NCI-H82 treated with DMSO at 0.1 percent for 48 hours (cell line): ENCODE results near the gene TULP4.

Experiments
- DNase-seq: peaks from one replicate; lab custom pipeline; 2025; ENCODE audit not compliant: unreplicated experiment; lab: John Stamatoyannopoulos, UW

Gene TULP4

DNA sequence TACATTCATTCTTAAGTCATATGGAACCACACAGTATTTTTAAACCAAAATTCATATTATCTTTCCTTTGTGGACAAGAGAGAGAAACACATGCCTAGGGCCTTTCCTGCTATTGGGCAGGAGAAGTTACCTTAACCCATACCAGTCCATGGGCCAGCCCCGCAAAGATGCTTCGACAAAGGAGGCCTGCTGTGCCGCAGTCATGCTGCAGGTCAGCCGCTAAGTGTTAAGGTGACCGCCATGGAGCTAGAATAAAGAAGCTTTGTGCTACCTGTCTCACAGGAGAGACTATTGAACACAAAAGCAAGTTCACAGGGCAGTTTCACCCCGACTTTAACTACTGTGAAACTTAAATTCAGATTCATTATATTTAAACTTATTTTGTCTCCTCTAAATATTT is 185.4 kb downstream of the TULP4 start:
- DNase-seq, result no peak

DNA sequence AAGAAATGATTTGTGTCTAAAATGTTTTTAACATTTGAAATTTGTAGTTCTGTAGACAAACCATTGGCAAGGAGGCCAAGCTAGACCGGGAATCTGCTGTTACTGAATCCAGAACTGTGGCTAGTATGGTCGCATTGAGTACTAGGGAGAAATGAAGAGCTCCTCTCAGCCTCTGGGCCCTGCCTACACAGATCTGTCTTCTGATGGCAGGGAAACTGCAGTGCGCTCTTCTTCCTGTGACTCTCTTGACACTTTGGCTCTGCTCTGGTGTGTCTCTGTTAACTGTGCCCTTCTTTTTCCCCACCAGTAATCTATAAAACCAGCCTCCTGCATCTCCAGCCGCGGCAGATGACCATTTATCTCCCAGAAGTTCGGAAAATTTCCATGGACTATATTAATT is 186.1 kb downstream of the TULP4 start:
- no peak for DNase-seq

DNA sequence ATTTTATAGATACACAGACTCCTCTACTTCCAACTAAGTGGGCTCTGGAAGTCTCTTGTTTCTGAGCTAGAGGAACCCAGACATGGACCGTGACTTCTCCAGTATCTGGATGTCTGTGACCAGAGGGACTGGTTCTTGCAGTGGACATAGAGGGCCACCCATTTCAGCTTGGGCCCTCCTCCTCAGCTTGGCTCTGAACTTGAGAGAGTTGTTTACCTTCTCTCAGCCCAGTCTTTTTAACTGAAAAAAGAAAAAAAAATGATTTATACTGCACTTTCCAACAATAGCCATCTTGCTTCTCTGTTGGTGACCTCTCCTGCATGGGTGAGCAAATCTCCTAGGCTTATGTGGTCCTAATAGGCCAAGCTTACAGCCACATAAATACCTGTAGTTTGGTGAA is 187.3 kb downstream of the TULP4 start:
- no peak for DNase-seq

DNA sequence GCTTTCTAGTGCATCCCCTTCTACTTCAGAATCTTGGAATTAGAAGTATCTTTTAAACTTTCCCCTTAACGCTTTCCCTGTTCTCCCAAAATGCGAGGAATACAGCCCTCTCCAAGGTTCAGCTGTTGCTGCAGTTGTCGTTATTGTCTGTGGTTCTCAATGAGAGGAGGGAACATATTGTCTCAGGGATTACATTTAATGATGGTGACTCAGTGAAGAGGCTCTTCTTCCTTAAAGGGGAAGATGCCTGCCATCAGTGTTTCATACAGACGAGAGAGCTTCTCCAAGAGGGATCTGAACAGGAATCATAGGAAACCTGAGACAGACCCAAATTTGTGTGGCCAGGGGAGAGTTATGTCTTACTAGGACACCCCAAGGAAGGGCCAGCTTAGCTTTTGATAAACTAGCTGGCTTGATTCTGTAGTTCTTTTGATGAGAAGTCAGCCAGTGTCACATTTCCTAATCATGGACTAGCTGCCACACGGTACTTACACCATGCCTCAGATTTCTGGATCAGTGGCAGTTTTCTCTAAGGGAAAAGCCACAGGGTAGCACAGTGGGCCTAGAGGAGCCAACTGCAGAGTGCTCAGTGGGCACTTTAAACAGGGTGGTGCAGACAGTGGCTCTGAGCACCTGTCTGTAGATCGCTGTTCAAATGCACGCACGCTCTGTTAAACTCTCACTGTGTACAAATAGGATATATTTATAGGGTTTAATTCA is 187.9 kb downstream of the TULP4 start:
- no peak for DNase-seq

DNA sequence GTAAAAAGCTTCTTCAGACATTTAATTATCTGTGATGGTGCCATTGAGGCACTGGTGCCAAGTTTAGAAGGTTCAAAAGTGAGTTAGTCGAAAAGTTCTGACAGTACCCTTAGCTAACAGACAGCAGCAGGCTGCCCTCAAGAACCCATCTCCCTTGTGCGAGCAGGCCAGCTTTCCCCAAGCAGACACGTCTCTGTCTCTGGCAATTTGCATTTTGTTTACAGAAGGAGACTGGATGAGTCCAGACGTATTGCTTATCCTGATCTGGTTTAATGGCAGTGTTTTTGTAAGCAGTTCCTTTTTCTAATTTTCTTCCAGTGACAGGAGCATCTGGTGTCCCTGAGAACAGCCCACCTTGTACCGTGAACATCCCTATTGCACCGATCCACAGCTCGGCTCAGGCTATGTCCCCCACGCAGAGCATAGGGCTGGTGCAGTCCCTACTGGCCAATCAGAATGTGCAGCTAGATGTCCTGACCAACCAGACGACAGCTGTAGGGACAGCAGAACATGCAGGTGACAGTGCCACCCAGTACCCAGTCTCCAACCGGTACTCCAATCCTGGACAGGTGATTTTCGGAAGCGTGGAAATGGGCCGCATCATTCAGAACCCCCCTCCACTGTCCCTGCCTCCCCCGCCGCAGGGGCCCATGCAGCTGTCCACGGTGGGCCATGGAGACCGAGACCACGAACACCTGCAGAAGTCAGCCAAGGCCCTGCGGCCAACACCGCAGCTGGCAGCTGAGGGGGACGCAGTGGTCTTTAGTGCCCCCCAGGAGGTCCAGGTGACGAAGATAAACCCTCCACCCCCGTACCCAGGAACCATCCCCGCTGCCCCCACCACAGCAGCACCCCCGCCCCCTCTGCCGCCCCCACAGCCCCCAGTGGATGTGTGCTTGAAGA is 189.3 kb downstream of the TULP4 start:
- DNase-seq, result no peak

DNA sequence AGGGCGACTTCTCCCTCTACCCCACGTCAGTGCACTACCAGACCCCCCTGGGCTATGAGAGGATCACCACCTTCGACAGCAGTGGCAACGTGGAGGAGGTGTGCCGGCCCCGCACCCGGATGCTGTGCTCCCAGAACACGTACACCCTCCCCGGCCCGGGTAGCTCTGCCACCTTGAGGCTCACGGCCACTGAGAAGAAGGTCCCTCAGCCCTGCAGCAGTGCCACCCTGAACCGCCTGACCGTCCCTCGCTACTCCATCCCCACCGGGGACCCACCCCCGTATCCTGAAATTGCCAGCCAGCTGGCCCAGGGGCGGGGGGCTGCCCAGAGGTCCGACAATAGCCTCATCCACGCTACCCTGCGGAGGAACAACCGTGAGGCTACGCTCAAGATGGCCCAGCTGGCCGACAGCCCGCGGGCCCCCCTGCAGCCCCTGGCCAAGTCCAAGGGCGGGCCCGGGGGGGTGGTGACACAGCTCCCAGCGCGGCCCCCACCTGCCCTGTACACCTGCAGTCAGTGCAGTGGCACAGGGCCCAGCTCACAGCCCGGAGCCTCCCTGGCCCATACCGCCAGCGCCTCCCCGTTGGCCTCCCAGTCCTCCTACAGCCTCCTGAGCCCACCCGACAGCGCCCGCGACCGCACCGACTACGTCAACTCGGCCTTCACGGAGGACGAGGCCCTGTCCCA is 190.1 kb downstream of the TULP4 start:
- no peak for DNase-seq

DNA sequence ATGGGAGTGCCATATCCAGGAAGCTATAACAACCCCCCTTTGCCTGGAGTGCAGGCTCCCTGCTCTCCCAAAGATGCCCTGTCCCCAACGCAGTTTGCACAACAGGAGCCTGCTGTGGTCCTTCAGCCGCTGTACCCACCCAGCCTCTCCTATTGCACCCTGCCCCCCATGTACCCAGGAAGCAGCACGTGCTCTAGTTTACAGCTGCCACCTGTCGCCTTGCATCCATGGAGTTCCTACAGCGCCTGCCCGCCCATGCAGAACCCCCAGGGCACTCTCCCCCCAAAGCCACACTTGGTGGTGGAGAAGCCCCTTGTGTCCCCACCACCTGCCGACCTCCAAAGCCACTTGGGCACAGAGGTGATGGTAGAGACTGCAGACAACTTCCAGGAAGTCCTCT is 191.0 kb downstream of the TULP4 start:
- DNase-seq, result no peak

DNA sequence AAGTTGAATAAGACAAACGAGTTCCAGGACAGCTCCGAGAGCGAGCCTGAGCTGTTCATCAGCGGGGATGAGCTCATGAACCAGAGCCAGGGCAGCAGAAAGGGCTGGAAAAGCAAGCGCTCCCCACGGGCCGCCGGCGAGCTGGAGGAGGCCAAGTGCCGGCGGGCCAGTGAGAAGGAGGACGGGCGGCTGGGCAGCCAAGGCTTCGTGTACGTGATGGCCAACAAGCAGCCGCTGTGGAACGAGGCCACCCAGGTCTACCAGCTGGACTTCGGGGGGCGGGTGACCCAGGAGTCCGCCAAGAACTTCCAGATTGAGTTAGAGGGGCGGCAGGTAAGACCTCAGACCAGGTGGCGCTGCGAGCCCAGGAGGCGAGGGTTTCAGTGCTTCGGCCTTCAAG is 191.6 kb downstream of the TULP4 start:
- DNase-seq, result no peak

DNA sequence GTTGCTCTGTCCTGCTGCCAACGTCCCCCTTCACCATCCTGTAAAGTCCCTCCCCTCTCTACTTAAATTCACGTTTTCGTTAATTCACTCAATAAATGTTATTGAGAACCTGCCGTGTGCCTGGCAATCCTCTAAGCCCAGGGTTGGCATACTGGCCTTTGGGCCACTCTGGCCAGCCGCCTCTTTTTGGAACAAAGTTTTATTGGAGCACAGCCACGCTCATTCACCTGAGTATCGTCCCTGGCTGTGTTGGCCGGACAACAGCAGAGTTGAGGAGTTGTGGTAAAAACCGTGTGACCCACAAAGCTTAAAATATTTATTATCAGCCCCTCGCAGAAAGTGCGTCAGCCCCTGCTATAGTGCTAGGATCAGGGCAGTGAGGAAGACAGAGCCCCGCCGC is 192.9 kb downstream of the TULP4 start:
- DNase-seq, result no peak

DNA sequence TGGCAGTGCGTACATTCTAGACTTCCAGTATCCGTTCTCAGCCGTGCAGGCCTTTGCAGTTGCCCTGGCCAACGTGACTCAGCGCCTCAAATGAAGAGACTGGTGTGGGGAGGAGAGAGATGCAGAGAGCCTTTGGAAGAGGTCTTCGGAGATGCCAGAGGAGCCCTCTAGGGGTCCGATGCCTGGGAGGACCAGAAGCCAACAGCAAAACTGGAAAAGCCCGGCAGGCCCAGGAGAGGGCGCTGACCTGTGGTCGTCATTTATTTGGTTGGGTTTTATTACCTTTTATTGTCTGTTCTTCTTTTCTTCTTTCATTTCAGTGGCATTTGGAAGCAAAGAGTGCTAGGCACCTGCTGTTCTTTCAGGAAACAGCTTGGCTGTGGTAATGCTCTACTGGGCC is 194.3 kb downstream of the TULP4 start:
- DNase-seq, result peak; percentile 11

DNA sequence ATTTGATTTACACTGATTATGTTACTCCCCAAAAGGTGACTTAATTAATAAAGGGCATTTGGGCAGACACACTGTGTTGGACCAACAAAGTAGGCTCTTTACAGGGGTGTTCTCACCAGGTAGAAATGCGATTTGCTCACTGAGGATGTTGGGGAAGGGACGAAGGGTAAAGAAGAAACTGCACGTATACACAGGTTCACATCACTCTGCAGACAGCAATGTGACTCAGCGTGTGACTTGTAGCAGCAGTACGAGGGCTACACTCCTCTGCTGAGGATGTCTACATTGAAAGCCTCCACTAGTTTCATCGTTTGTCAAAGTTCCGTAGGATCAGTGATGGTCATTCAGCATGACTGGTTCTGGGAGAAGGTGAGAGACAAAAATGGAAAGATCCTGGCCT is 194.9 kb downstream of the TULP4 start:
- DNase-seq, result no peak

DNA sequence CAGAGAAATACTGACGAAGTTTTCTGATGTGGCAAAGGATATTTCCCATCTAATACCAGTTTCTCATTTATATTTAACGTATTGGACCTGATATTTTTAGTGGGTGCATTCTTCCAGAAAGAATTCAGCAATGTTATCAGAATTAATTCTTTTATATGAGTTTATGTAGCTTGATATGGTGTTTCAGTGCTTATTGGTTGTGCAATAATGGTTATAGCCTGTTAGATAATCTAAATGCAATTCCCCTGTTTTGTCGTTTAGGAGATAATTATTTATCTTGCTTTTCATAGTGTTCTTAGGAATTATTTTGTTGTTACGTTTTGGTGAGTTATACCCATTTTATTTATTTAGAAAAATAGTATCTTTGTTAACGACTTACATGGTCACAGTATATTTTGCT is 196.2 kb downstream of the TULP4 start:
- DNase-seq, result no peak

DNA sequence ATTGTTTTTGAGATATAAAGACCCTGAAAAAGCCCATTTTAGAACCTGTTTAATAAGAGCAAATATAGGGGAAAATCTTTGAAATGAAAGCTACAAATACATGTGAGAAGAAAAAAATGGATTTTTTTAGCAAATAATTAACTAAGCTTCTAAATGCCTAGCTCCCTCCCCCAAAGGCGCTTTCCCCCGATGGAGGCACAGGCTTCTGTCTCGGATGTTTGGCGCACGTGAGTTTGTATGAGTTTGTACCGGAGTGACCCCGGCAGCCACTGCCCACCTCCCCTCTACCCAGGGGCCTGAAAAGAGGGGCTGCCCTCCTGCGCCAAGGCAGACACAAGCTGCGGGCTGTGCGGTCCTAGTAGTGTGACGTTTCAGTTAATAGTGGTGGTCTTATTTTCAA is 197.2 kb downstream of the TULP4 start:
- DNase-seq, result no peak

DNA sequence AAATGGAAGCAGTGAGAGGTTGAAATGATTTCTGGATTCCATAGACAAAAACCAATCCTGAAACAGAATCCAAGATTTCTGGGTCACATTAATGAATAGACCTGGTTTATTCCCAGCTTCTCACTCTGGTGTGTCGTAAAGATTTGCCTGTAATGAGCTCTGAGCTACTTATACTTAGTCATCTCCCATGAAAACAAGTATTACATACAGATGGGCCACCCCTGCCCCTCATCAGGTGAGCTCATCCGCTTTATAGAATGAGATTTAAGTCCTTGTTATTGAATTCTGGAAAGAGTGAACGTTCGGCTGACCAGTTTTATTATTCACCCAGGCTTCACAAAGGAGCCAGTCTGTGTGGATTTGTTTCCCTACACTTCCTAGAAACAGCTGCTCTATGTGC is 200.5 kb downstream of the TULP4 start:
- DNase-seq, result peak; percentile 51

DNA sequence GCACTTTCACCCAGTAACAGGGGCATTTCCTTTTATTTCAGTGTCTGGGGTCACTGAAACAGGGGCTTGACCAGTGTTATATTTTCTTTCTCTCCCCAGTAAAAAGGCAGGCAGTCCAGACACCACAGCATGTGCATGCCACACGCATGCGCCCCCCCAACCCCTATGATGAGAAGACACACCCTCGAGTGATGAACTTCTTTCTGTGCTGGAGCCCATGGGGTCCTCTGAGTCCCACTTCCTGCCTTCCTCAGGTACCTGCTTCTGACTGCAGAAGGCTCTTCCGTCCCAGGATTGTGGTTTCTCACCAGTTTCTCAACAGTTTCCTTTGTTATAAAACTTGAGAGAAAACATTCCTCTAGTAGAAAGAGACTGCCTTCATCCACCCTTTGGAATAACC is 201.9 kb downstream of the TULP4 start:
- DNase-seq, result no peak

DNA sequence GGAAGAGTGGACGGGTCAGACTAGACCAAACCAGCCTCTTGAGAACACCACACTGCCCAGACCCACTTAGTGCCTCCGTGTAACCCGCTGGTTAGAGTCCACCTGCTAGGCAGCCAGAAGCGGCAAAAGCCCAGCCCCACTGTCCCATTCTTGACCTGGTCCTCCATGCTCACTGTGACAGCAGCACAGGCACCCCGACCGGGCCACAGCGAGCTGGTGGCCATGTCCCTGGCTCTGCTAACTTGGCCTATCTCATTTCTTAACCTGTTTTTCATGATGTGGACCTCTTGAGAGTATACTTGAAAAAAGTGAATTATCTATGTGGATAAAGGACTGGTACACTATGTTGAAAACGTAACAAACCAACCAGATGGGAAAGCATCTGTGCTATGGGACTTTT is 202.7 kb downstream of the TULP4 start:
- no peak for DNase-seq

DNA sequence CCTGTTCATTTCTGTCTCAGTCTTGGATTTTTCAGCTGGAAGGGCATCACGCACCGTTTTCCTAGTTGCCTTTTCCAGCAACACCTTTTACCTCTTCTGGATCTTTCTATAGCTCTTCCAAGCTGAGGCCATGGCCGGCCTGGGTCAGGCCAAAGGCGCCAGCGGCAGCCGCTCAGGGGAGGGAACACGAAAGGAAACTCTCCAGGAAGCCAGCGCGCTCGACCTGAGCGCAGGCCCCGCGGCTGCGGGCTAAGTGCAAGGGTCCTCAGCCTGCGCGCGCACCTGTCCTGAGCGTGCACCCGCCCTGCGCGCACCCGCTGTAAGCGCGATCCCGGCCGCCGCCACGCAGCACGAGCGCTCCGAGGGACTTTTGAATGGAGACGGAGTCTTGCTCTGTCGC is 203.8 kb downstream of the TULP4 start:
- no peak for DNase-seq

DNA sequence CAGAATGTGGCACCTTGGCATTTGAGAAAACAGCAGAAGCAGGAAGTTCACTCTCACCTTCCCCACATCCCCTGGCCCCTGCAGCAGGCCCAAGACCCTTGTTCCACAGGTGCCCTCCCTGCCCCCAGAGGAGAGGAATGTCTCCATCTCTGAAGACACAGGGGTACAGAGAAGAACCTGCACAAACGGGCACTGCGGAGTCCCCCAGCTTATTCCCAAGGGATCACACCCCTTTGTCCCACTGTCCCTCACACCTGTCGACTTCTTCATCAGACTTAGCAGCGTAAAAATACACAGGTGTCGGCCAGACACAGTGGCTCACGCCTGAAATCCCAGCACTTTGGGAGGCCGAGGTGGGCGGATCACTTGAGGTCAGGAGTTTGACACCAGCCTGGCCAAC is 204.8 kb downstream of the TULP4 start:
- no peak for DNase-seq

DNA sequence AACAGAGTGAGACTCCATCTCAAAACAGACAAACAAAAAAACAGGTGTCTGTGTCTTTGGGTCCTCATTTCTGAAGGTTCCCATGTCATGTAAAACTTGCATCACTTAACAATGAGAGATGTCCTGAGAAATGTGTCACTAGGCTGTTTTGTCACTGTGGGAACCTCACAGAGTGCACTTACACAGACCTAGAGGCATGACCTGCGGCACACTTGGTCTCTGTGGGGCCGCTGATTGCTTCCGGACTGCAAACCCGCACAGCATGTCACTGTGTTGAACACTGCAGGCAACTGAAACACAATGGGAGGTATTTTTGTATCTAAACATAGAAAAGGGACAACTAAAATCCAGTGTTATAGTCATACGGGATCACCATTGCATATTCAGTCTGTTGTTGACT is 205.3 kb downstream of the TULP4 start:
- no peak for DNase-seq

DNA sequence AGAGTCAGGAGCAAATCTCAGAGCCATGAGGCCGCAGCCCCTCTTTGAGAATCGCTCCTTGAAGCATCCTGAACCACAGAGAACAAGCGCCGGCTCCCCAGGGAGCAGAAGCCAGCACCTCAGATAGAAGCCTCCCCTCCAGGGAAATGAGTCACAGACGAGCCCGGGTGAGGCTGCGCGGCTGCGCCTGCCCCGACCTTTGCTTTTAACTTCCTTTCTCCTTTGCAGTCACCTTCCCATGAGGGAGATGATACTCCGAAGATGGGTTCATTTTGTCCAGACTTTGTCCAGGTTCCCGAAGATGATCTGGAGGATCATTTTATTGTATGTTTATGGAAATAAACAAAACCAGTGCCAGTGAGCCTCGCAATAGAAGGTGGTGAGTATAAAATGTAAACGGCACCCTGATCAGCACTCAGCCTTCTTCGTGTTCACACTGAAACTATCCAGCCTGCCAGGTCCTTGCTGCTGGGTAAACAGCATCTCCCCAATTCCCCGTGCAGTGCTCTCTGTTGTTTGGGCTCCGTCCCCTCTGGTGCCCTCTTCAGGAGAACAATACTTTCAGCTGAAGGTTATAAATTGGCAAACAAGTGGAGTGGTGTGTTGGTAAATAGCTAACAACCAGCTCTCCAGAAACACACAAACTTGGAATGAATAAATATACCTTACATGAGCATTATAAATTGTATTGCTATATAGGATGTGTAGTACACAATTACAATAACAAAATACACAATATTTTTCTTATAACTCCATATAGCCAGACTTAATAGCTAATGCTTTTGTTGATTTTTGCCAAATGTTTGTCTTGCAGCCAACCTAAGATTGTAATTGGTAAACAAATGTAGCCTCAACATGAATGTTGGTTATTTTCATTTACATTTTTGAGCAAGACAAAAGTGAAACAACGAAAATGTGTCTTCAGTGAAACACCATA is 206.2 kb downstream of the TULP4 start:
- peak; percentile 47 for DNase-seq

DNA sequence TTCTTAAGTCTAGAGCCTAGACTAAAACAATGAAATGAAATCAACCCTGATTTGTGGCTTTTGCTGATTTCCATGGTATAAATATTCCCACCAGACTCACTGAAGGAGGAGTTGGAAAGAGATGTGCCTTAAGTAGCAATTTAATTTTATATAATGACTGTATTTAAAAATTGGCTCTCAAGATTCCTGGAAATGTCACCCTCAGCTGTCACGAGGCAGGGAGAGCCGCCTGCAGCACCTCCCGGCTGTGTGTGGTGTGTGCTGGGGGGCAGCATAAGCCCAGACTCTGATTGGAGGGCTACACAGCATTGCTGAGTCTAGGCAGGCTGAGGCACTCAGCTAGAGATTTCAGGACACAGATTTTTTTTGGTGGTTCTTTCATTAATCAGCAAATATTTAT is 207.0 kb downstream of the TULP4 start:
- DNase-seq, result no peak
